Stimulated activated CD8-positive, alpha-beta memory T cell treated with anti-CD3 and anti-CD28 coated beads, Interleukin-4, amount 100 ng/mL, for 48 hours (primary cell): ENCODE data around the gene DNAJC11.
"Not testable (repeated sequence)": the region's sequence is repeated elsewhere in the genome, so short reads cannot be mapped to it uniquely, and the experiment has no call there.

Source experiments
- DNase-seq: peaks from one replicate; pipeline ENCODE4 v3.0.0-alpha.2; 2020

The DNAJC11 gene

DNA sequence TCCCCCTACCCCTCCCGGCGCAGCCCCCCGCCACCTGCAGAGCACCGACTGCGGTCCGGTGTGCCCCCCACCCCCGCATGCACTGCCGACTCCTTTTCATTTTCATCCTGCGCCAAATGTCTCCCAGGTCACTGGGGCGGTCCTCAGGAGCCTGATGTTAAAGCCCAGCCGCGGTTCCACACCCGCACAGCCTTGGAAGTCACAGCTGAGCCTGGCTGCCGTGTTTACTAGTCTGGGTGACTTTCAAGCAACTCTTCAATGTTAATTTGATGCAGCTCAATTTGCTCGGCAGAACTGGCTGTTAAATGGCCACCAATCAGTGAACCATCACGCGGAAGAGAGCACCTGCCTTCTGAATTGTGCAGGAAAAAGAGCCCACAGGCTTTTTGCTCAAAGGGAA is 49.7 kb downstream of the DNAJC11 start:
- DNase-seq: no peak

DNA sequence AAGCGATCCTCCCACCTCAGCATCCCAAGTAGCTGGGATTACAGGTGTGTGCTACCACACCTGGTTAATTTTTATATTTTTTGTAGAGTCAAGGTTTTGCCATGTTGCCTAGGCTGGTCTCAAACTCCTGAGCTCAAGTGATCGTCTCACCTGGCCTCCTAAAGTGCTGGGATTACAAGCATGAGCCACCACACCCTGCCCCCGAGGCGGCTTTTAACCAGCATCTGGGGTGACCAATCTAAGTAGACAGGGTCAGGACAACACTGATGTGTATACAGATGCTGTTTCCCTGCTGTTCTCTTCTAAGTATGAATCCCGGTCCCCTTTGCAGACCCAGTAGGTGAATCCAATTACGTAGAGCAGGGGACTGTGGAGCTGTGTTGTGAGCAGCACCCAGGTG is 53.1 kb downstream of the DNAJC11 start:
- DNase-seq: no peak

DNA sequence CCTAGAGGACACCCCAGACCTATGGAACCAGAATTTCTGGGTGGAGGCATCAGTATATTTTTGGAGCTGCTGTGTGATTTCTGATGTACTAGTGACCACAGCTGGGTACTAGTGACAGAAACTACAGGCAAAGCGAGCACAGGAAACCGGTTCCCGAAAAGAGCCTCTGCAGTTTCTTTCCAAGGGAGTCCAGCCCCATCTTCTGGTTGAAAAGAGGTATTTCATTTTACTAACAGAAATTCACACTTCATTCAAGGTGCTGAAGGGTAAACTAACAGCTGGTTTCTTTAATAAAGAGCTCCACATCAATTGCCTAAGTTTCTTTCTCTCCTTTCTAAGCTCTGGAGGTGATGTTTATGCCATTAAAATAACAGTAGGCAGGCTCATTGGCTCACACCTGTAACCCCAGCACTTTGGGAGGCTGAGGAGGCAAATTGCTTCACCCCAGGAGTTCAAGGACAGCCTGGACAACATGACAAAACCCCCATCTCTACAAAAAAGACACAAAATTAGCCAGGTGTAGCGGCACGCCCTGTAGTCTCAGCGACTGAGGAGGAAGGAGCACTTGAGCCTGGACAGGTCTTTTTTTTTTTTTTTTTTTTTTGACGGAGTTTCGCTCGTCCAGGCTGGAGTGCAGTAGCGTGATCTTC is 55.0 kb downstream of the DNAJC11 start:
- no peak for DNase-seq

DNA sequence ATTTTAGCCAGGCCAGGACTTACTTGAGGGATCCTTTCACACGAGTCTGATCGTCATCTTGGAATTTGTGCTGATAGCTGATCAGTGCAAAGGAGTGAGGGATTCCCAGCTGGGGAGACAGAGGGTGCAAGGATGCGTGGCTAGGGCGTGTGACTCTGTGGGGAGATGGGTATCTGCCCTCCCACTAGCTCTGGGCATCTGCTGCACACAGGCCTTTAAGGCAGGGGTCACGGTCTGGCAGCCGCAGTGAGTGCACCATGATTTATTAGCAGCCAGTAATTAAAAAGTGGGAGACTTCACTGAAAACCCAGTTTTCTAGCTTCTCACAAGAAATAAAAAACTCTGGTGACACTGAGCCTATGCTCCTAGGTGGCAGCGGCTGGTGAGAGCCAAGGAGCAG is 56.6 kb downstream of the DNAJC11 start:
- DNase-seq: no peak

DNA sequence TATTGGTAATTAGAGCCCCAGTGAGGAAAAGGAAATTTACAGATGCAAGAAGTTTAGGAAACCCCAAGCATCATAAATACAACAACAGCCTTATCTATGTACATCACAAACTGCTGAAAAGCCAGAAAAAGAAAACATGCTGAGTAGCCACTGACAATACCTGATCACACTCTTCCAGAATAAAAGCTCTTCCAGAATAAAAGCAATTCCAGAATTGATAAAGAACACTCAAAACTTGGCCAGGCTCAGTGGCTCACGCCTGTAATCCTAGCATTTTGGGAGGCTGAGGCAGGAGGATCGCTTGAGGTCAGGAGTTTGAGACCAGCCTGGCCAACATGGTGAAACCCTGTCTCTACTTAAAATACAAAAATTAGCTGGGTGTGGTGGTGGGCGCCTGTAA is 60.7 kb downstream of the DNAJC11 start:
- not testable (repeated sequence) for DNase-seq

DNA sequence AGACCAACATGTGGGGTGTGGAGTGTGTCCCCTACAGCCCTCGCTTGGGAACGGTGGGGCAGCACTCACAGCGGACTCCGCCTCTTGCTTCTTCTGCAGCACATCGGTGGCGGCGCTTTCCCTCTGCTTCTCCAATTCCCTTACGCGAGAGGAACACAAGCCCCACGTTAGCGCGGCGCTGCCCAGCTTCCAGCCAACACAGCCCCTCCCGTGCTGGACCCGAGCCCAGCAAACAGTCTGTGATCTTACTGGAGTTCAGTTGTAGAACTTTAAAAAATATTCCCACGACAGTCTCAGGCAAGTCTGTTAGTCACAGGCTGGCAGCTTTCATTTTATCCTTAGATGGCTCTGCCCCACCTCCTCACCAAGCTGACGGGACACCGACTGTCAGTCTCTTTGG is 63.4 kb downstream of the DNAJC11 start:
- no peak for DNase-seq

DNA sequence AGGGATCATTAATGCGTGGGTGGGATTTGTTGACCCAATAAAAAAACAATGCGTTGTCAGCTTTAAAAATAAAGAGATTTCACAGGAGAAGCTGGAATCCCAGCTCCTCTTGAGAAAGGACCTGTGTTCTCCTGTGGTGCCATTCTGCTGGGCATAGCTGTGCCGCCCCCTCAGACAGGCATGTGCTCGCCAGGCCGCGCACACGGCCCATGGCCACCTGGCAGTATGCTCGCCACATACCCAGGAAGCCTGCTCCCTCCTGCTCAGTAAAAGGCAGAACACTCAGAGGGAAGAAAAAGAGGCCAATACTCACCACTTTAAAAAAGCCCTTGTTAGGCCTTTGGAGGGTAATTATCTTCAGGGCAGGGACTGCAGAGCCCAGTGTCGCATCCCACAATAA is 63.8 kb downstream of the DNAJC11 start:
- DNase-seq: no peak

DNA sequence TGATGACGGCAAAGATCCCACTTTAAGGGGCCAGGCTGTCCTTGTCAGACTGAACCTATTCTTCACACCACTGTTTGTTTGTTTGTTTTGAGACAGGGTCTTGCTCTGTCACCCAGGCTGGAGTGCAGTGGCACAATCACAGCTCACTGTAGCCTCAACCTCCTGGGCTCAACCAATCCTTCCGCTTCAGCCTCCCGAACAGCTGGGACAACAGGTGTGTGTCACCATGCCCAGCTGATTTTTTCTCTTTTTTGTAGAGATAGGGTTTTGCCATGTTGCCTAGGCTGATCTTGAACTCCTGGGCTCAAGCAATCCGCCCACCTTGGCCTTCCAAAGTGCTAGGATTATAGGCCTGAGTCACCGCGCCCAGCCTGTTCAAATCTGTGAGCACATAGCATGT is 64.8 kb downstream of the DNAJC11 start:
- not testable (repeated sequence) for DNase-seq

DNA sequence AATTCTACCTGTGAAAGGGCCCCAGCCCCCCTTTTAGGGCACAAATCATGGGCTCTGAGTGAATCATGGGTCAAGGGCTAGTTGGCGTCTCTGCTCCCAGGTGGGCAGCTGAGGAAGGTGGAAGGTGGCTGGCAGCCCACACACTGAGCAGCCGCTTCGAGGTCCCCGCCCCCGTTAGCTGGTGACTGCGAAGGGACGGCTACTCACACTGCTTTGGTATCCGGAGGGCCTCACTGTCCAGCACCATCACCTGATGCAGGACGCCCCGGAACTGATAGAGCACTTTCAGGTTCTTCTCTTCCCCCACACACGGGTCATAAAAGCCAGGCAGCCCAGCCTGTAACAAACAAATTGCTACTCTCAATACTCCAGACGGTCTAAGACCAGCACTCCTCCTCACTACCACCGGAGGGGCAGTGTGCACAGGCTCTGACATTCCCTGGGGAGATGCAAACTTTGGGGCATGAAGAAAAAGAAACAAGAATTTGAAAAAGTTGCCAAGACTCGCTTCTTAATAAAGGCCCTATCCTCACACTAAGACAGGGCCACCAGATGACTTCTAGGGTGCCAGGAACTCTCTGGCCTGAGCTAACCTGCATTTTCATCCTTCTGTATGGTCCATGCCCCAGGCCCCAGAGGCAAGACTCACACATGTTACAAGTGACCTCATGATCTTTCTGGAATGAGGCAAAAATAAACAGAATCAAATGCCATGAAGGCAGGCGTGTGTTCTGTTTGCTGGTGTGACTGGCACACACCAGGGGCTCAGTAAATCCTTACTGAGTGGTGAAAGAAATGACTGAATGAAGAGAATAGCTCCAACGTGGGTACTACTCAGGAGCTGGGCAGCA is 65.5 kb downstream of the DNAJC11 start:
- no peak for DNase-seq

DNA sequence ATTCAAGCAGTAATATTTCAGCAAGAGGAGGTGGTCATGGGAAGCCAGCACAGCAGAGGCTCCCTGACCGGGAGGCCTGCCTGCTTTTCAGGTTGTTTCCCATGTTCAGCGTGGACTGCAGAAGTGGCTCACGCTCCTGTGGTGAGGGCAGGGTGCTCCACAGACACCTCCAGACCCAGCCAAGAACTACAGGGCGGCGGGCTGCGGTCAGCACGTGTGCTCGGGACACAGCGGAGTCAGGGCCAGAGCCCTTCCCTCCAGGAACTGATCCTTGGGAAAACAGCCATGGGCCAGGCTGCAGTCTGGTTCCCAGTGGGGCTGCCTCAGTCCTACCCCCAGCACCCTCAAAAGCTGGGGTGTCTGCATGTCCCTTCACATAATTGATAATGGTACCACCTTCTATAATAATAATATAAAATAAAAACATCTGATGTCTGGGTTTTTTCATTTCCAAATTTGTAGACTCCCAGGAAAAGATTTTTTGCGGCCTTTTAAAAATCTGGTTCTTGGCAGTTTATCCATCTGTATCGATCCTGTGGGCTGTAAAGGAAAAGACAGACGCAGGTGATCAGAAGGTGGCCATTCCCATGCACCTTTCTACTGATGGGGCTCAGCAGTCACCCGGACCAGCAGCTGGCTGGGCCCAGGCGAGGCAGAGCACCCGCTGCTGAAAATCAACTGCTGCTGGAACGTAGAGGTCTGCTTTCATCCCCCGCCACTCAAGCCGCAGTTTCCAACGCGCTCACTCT is 66.3 kb downstream of the DNAJC11 start:
- DNase-seq: no peak

DNA sequence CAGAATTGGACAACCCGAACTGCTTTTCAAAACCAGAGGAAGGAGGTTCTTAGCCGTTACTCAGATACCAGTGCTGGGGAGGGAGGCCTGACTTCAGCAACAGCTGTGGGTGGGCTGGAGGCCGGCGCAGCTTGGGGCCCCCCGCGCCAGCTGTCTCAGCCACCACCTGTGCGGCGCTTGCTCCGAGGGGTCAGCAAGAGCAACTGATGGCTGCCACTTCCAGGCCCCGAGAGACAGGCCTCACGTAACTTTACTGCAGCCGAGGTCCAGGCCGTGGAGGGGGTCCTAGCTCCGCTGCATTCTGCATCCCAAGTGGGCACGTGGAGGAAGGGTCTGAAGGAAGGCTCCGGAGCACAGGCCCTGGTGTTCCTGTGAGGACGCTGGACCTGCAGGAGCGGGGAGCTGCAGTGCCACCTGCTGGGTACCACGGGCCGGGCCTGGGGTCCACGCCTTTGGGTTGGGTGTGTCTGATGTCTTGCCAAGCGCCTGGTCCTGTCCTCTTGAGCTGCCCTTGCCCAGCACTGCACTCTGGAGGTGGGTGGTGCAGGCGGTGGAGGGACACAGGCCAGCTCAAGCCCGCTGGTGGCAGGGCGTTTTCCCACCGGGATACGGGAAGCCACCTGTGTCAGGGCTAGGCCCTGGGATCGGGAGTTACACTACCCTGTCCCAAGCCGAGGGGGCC is 67.1 kb downstream of the DNAJC11 start:
- peak; percentile 63 for DNase-seq

DNA sequence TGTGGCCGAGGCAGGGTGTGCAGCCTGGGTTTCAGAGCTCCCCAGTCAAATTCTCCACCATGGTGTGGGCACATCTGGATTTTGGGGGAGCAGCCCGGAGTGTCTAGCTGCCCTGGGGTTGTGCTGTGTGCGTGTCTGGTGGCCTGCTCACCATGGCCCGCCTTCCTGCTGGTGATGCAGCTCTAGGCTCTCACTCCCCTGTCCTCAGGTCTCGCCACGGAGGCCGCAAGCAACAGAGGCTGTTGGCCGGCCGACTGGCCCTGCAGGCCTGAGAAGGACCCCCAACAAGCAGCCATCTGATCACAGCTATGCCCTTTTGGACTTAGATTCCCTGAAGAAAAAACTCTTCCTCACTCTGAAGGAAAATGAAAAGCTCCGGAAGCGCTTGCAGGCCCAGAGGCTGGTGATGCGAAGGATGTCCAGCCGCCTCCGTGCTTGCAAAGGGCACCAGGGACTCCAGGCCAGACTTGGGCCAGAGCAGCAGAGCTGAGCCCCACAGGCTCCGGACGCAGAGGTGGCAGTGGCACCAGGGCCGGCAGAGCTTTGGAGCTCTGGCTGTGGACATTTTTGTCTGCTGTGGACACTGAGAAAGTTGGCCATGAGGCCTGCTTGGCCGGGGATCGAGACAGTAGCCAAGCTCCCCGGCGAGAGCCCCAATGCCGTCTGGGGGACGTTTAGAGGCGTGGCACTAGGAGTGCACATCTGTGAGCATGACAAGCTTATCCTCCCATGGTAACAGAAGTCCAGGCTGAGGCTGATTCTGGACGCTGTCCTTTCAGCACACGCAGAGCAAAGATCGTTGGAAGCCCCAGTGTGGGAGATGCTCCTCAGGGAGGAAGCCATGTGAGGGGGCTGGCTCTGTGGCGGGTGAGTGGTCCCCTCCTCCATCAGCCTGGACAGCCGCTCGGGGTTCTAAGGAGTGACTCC is 68.8 kb downstream of the DNAJC11 start:
- no peak for DNase-seq

DNA sequence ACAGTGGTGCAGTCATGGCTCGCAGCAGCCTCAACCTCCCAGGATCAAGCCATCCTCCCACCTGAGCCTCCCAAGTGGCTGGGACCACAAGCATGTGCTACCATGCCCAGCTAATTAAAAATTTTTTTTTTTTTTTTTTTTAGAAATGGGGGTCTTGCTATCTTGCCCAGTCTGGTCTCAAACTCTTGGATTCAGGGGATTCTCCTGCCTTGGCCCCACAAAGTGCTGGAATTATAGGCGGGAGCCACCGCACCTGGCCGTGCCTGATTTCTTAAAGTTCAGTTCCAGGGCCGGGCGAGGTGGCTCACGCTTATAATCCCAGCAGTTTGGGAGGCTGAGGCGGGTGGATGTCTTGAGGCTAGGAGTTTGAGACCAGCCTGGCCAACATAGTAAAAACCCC is 70.6 kb downstream of the DNAJC11 start:
- no peak for DNase-seq

DNA sequence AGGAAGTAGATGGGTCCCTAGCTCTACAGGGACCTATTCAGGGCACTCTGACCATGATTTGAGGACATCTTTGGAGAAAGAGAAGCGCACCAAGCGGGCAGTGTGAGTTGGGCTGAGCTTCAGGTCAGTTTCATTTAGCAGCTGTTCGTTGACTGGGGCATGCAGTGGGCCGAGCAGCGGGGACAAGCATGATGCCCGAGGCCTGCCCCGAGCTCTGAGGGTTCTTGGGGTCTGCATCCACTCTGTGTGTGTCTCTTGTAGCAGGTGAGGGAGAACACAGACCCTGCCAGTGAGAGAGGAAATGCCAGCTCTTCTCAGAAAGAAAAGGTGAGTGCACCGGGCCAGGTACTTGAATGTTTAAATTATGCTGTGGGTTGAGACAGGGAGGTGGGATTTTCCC is 71.6 kb downstream of the DNAJC11 start:
- no peak for DNase-seq

DNA sequence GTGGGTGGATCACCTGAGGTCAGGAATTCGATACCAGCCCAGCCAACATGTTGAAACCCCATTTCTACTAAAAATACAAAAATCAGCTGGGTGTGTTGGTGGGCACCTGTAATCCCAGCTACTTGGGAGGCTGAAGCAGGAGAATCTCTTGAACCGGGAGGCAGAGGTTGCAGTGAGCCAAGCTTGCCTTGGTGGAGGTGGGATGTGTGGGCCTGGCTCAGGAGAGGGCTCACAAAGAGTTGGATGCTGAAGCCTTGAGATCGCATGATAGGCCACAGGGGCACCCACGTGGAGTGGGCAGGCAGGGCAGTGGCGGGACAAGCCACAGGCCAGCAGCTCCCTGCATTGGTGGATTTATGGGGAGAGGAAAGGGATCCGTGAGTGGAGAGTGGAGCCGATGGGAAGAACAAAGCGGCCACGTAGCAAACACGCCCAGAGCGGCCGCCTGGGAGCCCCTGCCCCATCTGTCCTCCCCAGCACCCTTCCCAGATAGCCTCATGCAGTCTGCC is 72.6 kb downstream of the DNAJC11 start:
- no peak for DNase-seq

DNA sequence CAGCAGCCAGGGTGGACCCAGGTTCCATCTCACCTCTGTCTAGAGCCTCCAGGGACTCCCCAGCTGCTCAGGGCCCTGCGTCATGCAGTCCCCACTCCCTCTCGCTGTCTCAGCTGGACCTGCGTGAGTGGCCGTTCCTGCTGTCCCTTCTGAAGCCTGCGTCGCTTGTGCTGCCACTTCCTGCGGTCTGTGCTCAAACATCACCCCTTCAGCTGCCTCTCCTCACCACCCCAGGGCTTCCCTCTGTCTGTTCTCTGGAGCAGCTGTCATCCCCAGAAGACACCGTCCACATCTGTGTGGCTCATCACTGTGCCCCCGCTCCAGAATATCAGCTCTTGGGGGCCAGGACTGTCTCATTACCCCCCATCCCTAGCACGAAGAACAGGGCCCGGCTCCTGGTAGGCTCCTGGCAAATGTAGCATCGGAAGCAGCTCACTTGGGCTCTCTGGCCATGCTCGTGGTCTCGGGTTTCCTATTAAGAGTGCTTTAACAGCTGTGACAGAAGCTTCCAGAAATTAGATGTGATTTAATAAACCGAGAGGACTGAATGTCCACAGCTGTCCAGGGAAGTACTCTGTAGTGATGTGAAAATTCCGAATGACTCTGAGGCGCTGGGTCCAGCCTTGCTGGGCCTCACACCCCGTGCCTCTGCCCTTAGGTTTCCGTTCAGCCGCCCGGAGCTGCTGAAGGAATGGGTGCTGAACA is 73.6 kb downstream of the DNAJC11 start:
- DNase-seq: no peak

DNA sequence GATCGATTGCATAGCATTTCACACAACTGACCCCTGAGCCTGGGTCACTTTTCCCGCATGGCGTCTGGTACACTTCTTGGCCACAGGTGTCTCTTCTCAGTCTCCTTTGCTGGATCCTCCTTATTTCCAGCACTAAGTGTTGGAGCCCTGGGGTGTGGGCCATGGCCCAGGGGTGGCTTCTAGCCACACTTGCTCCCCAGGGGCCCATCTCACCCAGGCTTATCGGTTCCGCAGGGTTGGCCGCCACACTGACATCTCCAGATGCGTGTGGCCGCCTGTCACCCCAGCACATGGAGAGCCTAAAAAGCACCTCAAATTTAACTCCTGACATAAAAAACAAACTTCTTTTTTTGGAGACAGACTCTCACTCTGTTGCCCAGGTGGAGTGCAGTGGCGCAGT is 74.6 kb downstream of the DNAJC11 start:
- no peak for DNase-seq

DNA sequence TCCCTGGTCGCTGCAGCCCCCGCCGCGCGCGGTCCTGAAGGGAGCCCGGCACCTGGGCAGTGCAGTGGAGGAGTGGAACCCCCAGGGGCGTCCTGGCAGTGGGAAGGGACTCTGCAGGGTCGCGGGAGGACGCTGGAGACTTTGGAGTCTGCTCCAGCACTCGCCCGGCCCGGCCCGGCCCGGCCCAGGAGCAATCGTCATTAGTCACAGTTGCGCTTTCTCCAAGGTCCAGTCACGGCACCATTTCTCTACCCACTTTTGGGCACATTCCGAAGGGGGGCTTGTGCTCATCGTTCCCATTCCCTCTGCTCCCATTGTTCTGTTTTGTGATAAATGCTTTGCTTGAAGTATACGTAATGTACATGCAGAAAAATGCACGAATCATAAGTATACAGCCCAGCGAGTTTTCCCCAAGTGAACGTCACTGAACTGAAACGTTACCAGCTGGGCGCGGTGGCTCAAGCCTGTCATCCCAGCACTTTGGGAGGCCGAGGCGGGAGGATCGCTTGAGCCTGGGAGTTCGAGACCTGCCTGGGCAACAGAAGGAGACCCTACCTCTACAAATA is 75.9 kb downstream of the DNAJC11 start:
- DNase-seq: peak; percentile 43

DNA sequence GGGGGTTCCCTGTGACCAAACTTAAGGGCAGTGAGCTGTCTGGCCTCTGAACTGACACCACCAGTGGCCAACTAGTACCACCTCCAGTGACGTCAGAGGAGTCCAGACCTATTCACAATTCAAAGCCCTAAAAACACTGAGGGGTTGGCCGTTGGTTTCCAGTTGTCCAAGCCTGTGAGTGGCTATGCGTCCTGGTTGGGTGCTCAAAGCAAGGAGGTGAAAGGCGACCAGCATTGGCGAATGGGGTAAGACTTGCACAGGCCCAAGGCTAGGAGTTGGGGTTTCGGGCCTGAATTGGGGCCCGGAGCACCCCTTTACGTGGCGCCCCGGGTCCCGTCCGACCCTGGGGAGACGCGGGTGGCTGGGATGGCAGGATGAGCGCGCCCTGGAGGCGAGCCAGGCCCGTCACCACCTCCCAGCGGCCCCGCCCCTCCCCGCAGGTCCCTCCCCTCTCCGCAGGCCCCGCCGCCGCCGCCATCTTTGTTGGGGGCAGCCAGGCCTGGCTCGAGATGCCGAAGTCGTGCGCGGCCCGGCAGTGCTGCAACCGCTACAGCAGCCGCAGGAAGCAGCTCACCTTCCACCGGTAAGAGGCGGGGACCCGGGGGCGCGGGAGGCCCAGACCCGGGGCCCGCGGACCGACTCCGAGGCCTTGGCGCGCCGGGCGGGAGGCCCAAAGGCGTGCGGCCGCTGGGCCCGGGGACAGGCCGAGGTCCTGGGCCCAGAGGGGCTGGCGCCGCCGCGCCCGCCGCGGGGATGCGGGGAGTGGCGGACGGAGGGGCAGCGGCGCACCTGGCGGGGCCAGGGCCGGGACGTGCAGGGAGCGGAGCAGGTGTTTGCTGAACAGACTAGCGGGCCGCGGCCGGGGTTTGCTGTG is 76.7 kb downstream of the DNAJC11 start, which contains the start of gene THAP3:
Gene THAP3, plus strand, starts transcription at position 159 of the 874 bp plus-strand sequence. Its CDS starts 351 bp downstream, at position 510.
- DNase-seq: peak; percentile 93
